ENCODE data around the gene ADRA2B.

ADRA2B gene

GRCh38 chr2:96147593-96148201 is 31.3 kb upstream of the ADRA2B start:
- H4K20me1 ChIP-seq (ENCODE audit: insufficient read depth, low read length): no peaks in the 10 kb centered on the region
- H3K27ac ChIP-seq (ENCODE audit: low read depth, low read length, poor library complexity, severe bottlenecking): peak overlapping the region; percentile 91
- peak overlapping the region; percentile 90; the same call in 1 of the 2 replicates for H3K9ac ChIP-seq (ENCODE audit: low read length)
- peak overlapping the region; percentile 32 for H3K4me3 ChIP-seq (ENCODE audit: low read depth, low read length, poor library complexity, severe bottlenecking)
- no peaks in the 10 kb centered on the region for H3K27me3 ChIP-seq (ENCODE audit: insufficient read depth, low read length)
- H2AFZ ChIP-seq (ENCODE audit: low read length): no peak overlapping the region
- peaks cover 62% of the 10 kb centered on the region for H3K4me1 ChIP-seq (ENCODE audit: insufficient read depth, low read length, severe bottlenecking)
- H3K9me2 ChIP-seq (ENCODE audit: low read depth, low read length): no peaks in the 10 kb centered on the region
- no peaks in the 10 kb centered on the region for H3K79me2 ChIP-seq (ENCODE audit: insufficient read depth, low read length)
- no peaks in the 10 kb centered on the region for H3F3A ChIP-seq (ENCODE audit: insufficient read depth, low read length)
- H3K4me2 ChIP-seq (ENCODE audit: low read length): peak overlapping the region; percentile 60
- TF ChIP-seq, protein P1, sequence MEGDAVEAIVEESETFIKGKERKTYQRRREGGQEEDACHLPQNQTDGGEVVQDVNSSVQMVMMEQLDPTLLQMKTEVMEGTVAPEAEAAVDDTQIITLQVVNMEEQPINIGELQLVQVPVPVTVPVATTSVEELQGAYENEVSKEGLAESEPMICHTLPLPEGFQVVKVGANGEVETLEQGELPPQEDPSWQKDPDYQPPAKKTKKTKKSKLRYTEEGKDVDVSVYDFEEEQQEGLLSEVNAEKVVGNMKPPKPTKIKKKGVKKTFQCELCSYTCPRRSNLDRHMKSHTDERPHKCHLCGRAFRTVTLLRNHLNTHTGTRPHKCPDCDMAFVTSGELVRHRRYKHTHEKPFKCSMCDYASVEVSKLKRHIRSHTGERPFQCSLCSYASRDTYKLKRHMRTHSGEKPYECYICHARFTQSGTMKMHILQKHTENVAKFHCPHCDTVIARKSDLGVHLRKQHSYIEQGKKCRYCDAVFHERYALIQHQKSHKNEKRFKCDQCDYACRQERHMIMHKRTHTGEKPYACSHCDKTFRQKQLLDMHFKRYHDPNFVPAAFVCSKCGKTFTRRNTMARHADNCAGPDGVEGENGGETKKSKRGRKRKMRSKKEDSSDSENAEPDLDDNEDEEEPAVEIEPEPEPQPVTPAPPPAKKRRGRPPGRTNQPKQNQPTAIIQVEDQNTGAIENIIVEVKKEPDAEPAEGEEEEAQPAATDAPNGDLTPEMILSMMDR (IDR thresholded peaks at IDR 0.05; ENCODE audit: low read length): peak; percentile 22; the same call in 1 of the 2 replicates
- no peak for TF ChIP-seq EZH2 (IDR thresholded peaks at IDR 0.05; ENCODE audit: borderline replicate concordance, low read length)
- no peaks in the 10 kb centered on the region for H3K9me3 ChIP-seq (ENCODE audit: low read length)
- peaks cover 21% of the 10 kb centered on the region for H3K36me3 ChIP-seq (ENCODE audit: insufficient read depth, low read length)

DNA sequence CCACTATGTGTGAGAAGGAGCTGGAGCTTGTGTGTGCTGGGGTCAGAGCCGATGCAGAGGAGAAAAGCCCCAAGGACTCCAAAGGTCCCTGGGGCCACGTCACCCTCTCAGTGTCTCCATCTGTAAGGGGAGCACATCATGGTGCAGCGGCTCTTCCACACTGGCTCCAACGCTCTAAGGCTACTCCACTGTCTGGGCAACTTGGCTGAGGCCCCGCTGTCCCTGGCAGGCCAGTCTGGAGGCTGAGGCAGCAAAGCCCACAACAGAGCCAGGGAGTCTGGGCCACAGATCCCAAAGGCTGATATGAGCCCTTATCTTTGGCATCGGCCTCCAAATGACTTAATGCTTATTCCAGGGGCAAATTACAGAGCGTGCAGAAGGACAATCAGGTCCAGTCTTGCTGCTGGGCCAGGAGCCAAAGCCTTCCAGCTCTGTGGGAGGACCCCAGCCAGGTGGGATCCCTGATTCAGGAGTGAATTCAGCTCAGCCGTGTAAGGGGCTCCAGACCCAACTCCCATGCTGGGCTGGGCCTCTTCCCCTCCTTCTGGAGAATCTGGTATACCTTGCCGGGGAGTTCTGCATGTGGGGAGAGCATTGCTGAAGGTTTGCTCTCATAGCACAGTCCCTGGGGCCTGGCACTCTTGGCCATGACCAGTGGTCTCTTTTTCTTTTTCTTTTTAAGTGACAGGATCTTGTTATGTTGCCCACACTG is 30.7 kb upstream of the ADRA2B start:
- H3K9me2 ChIP-seq (ENCODE audit: low read depth, low read length): no peaks in the 10 kb centered on the region
- H3K9ac ChIP-seq (ENCODE audit: low read length): peak overlapping the region; percentile 90
- no peaks in the 10 kb centered on the region for H4K20me1 ChIP-seq (ENCODE audit: insufficient read depth, low read length)
- H3K4me1 ChIP-seq (ENCODE audit: insufficient read depth, low read length, severe bottlenecking): peaks cover 66% of the 10 kb centered on the region
- H3K4me2 ChIP-seq (ENCODE audit: low read length): peak overlapping the region; percentile 90
- H3F3A ChIP-seq (ENCODE audit: insufficient read depth, low read length): no peaks in the 10 kb centered on the region
- H3K9me3 ChIP-seq (ENCODE audit: low read length): no peaks in the 10 kb centered on the region
- no peaks in the 10 kb centered on the region for H3K27me3 ChIP-seq (ENCODE audit: insufficient read depth, low read length)
- no peak overlapping the region for H2AFZ ChIP-seq (ENCODE audit: low read length)
- peaks cover 24% of the 10 kb centered on the region for H3K36me3 ChIP-seq (ENCODE audit: insufficient read depth, low read length)
- no peaks in the 10 kb centered on the region for H3K79me2 ChIP-seq (ENCODE audit: insufficient read depth, low read length)
- TF ChIP-seq, protein P1 (IDR thresholded peaks at IDR 0.05; ENCODE audit: low read length): no peak
- TF ChIP-seq EZH2 (IDR thresholded peaks at IDR 0.05; ENCODE audit: borderline replicate concordance, low read length): no peak
- H3K4me3 ChIP-seq (ENCODE audit: low read depth, low read length, poor library complexity, severe bottlenecking): peak overlapping the region; percentile 92
- peak overlapping the region; percentile 91 for H3K27ac ChIP-seq (ENCODE audit: low read depth, low read length, poor library complexity, severe bottlenecking)

DNA sequence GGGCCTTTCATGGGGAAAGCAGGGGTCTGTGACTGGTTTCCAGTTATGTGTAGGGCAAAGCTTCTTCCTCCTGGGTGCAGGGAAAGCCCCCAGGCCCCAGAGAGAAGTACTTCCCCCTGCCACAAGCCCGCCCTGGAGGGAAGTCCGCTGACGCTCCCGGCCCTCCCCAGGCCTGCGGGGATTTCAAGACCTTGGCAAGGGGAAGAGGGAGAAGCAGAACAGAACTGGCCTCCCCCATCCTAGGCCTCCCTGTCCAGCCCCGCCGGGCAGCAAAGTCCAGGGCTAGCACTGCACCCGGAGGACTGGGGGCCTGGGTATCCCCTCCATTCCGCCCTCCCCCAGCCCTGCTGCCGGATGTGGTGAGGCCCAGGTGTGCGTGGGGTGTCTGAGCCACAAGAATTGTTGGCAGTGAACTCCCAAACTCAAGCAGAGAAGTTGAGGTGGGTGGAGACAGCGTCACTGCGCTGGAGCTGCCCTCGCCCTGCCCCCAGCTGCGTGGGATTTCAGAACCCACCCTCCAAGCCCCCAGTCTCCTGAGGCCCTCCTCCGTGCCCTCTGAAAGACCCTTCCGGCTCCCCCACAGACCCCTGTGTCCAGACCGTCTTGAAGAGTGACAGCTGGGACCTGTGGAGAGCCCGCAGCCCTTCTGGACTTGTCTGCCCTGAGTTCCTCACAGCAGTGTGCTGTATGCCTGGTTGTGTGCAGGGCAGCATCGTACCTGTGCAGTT is 29.9 kb upstream of the ADRA2B start:
- H3K4me2 ChIP-seq (ENCODE audit: low read length): peak overlapping the region; percentile 90
- H3K4me1 ChIP-seq (ENCODE audit: insufficient read depth, low read length, severe bottlenecking): peaks cover 66% of the 10 kb centered on the region
- peak overlapping the region; percentile 91 for H3K27ac ChIP-seq (ENCODE audit: low read depth, low read length, poor library complexity, severe bottlenecking)

More for the DNA sequence above, 29.9 kb upstream of the ADRA2B start:
- Histone ChIP-seq H2AFZ (ENCODE audit: low read length) (no peak overlapping the region), H3K27me3 (ENCODE audit: insufficient read depth, low read length) (no peaks in the 10 kb centered on the region), H3K9me2 (ENCODE audit: low read depth, low read length) (no peaks in the 10 kb centered on the region), H3K4me3 (ENCODE audit: low read depth, low read length, poor library complexity, severe bottlenecking) (peak overlapping the region; percentile 92), H3K36me3 (ENCODE audit: insufficient read depth, low read length) (peaks cover 24% of the 10 kb centered on the region), H3K9me3 (ENCODE audit: low read length) (no peaks in the 10 kb centered on the region), H3K79me2 (ENCODE audit: insufficient read depth, low read length) (no peaks in the 10 kb centered on the region), H3K9ac (ENCODE audit: low read length) (peak overlapping the region; percentile 90), H4K20me1 (ENCODE audit: insufficient read depth, low read length) (no peaks in the 10 kb centered on the region), H3F3A (ENCODE audit: insufficient read depth, low read length) (no peaks in the 10 kb centered on the region)
- no peak for TF ChIP-seq EZH2 (IDR thresholded peaks at IDR 0.05; ENCODE audit: borderline replicate concordance, low read length)
- TF ChIP-seq, protein P1 (IDR thresholded peaks at IDR 0.05; ENCODE audit: low read length): no peak

Data from OCI-LY1 (cell line).